ENCODE data around the gene PIP4K2A. TPM values are rescaled to one million over a fixed set of nuclear protein-coding genes. Genes with fewer than 3 reads are reported as not detected.

Gene PIP4K2A
- total RNA-seq, 4 donors from 2014 or later, result 27.3 to 52.7 (median 41.6) TPM

DNA sequence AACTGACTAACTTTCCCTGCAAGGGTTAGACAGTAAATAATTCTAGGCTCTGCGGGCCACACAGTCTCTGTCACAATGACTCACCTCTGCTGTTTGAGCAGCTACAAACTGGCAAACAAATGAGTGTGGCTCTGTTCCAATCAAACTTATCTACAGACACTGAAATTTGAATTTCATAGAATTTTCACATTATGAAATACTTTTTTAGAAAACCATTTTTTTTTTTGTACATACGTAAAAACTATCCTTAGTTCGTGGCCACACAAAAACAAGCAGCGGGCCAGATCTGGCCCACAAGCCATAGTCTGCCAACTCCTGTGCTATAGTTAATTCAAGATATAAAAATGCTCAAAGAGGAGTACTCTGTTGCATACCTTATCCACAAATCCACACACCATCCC, 32.6 kb downstream of the PIP4K2A start:
- TF ChIP-seq CTCF (IDR thresholded peaks at IDR 0.05; ENCODE audit: low read depth), result no peak

DNA sequence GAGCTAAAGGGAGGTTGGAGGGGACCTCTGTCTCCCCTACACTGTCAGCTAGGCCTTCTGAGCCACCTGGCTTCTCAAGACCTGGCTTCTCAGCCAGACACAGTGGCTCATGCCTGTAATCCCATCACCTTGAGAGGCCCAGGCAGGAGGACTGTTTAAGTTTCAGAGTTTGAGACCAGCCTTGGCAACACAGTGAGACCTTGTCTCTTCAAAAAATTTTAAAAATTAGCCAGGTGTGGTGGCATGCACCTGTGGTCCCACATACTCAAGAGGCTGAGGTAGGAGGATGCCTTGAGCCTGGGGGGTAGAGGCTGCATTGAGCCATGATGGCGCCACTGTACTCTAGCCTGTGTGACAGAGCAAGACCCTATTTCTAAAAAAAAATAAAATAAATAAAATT, 33.1 kb downstream of the PIP4K2A start:
- TF ChIP-seq CTCF (IDR thresholded peaks at IDR 0.05; ENCODE audit: low read depth), result no peak

GRCh38 chr10:22679608-22680007, 34.8 kb downstream of the PIP4K2A start:
- no peak for TF ChIP-seq CTCF (IDR thresholded peaks at IDR 0.05; ENCODE audit: low read depth)

- TF ChIP-seq CTCF (IDR thresholded peaks at IDR 0.05; ENCODE audit: low read depth), result no peak
Measured at GRCh38 chr10:22677333-22677732, 37.0 kb downstream of the PIP4K2A start.

DNA sequence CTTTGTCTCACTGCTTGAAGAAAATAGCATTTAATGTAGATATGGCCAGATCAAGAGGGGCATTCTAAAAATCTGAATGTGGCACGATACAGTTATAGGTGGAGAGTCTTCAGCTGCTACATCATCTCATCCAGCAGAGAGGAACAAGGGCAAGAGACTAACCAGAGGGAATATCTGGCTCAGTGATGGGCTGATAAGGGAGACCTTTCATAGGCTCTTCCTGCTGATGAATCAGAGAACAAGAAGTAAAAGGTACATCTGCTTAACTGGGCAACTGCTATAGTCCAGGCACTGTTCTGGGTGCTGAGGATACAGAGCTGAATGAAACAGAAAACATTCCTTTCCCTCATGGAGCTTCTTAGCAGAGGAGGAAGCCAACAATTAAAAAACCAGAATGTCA, 37.9 kb downstream of the PIP4K2A start:
- no peak for TF ChIP-seq CTCF (IDR thresholded peaks at IDR 0.05; ENCODE audit: low read depth)

- TF ChIP-seq CTCF (IDR thresholded peaks at IDR 0.05; ENCODE audit: low read depth), result no peak
Measured at GRCh38 chr10:22674573-22674930, 39.8 kb downstream of the PIP4K2A start.

GRCh38 chr10:22673785-22674572, 40.4 kb downstream of the PIP4K2A start:
- no peak for TF ChIP-seq CTCF (IDR thresholded peaks at IDR 0.05; ENCODE audit: low read depth)

Measured in subcutaneous adipose tissue (tissue), 4 donors.